Measurements from ENCODE around the gene CEACAM19. TPM values are rescaled to one million over a fixed set of nuclear protein-coding genes. Genes with fewer than 3 reads are reported as not detected.
A peak's percentile ranks its signal among the peaks of the same experiment; 100 is the strongest.

CEACAM19 gene
- total and polyA plus RNA-seq, 2 of the 8 experiments (the other 6 are each of a cell fraction or from before 2014, with no cell fraction given): 3.1 to 3.4 TPM

- TF ChIP-seq EP300 (IDR thresholded peaks at IDR 0.05; ENCODE audit: borderline replicate concordance in 1 of 2, low read depth in 2 of 2, low read length in 2 of 2) (no peak), USF2 (IDR thresholded peaks at IDR 0.05; ENCODE audit: low read length) (peak; percentile 77), SP4 (IDR thresholded peaks at IDR 0.05; ENCODE audit: low read length) (no peak), POLR2AphosphoS5 (IDR thresholded peaks at IDR 0.05; ENCODE audit: low read depth, low read length) (peak; percentile 49; the same call in 1 of the 2 replicates), YY1 (IDR thresholded peaks at IDR 0.05; ENCODE audit: low read depth, low read length) (peak; percentile 59; the same call in 1 of the 2 replicates), SUZ12 (IDR thresholded peaks at IDR 0.05; ENCODE audit: low read length) (no peak), BCL11A (IDR thresholded peaks at IDR 0.05; ENCODE audit: low read depth in 2 of 2, low read length in 2 of 2) (no peak), HDAC2 (IDR thresholded peaks at IDR 0.05; ENCODE audit: borderline replicate concordance in 1 of 2, low read depth in 2 of 2, low read length in 2 of 2) (no peak), JUN (IDR thresholded peaks at IDR 0.05; ENCODE audit: low read depth, low read length) (no peak), KDM5A (IDR thresholded peaks at IDR 0.05; ENCODE audit: low read length) (no peak), MAFK (IDR thresholded peaks at IDR 0.05; ENCODE audit: low read depth, low read length) (no peak), GABPA (IDR thresholded peaks at IDR 0.05; ENCODE audit: borderline replicate concordance, insufficient read depth, low read length) (no peak), TAF1 (IDR thresholded peaks at IDR 0.05; ENCODE audit: low read depth, low read length) (no peak)
These were observed 13.9 kb upstream of the CEACAM19 start (continued) for GRCh38 chr19:44657211-44657921.
